HepG2 (cell line): Measurements from ENCODE around the gene PPP3R1.

Source experiments
- IRF2 ChIP-seq: IDR thresholded peaks from 2 replicates; pipeline ENCODE4 v1.6.1; 2018; ENCODE audit warnings: missing genetic modification reagents, missing compliant biosample characterization
- KAT2B ChIP-seq: fragments of 150-350 bp; IDR thresholded peaks from 2 replicates; pipeline ENCODE4 v1.6.1; 2014; ENCODE audit warnings: low read depth, low read length, borderline replicate concordance
- LCORL ChIP-seq, 2 experiments: fragments of 450-650 bp in 1 of 2; sonication (generic) in 1 of 2; formaldehyde crosslinking in 1 of 2; IDR thresholded peaks; 2 replicates each; pipeline versions ENCODE4 v1.5.0 to v1.6.1; 2017 to 2020; ENCODE audit warnings: antibody characterized with exemption in 1 of 2, missing genetic modification reagents in 1 of 2
- SIN3B ChIP-seq: fragments of 150-350 bp; IDR thresholded peaks from 2 replicates; pipeline ENCODE4 v1.6.1; 2014; ENCODE audit warnings: low read length
- ZNF10 ChIP-seq: sonication (generic); formaldehyde crosslinking; IDR thresholded peaks from 2 replicates; pipeline ENCODE4 v1.4.0; 2020; ENCODE audit warnings: mild to moderate bottlenecking, low read depth, missing genetic modification reagents, borderline replicate concordance
- ZNF24 ChIP-seq: fragments of 450-650 bp; IDR thresholded peaks from 2 replicates; pipeline ENCODE4 v1.6.1; 2017; ENCODE audit warnings: antibody characterized with exemption, mild to moderate bottlenecking
- ZNF3 ChIP-seq: IDR thresholded peaks from 2 replicates; pipeline ENCODE4 v1.7.0; 2017; ENCODE audit warnings: inconsistent platforms
- TF ChIP-seq, protein P1 (sequence below): sonication (generic); formaldehyde crosslinking; IDR thresholded peaks from 2 replicates; pipeline ENCODE4 v1.5.0; 2020; ENCODE audit warnings: mild to moderate bottlenecking, missing genetic modification reagents, moderate library complexity
- TF ChIP-seq, protein P2 (sequence below): sonication (generic); formaldehyde crosslinking; IDR thresholded peaks from 2 replicates; pipeline ENCODE4 v1.4.0; 2020; ENCODE audit warnings: missing genetic modification reagents
- TF ChIP-seq, protein P3 (sequence below): IDR thresholded peaks from 2 replicates; pipeline ENCODE4 v1.6.1; 2016; ENCODE audit warnings: control low read depth
- TF ChIP-seq, protein P4 (sequence below): IDR thresholded peaks from 2 replicates; pipeline ENCODE4 v1.6.1; 2012; ENCODE audit warnings: inconsistent platforms

DNA sequence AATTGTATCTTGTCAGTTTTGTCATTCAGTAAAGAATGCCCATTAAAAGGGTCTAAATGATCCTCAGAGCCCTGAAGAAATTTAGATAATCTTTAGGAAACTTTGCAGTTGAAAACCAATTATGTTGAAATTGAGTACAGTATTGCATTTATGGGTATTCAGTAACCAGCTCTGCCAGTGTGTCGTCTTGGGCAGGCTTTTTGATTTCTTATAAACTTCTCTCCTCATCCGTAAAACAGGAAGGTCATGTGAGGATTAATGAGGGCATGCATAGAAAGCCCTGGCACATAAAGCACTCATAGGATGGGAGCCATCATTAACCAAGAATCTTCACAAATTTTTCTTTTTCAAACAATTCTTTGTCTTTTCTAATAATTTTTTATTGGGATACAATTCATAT lies 79.8 kb downstream of the PPP3R1 start:
- no peak for TF ChIP-seq KAT2B
- no peak for TF ChIP-seq ZNF24
- no peak for TF ChIP-seq SIN3B
- TF ChIP-seq IRF2 (CRISPR knock-in tag): no peak
- TF ChIP-seq, protein P1, sequence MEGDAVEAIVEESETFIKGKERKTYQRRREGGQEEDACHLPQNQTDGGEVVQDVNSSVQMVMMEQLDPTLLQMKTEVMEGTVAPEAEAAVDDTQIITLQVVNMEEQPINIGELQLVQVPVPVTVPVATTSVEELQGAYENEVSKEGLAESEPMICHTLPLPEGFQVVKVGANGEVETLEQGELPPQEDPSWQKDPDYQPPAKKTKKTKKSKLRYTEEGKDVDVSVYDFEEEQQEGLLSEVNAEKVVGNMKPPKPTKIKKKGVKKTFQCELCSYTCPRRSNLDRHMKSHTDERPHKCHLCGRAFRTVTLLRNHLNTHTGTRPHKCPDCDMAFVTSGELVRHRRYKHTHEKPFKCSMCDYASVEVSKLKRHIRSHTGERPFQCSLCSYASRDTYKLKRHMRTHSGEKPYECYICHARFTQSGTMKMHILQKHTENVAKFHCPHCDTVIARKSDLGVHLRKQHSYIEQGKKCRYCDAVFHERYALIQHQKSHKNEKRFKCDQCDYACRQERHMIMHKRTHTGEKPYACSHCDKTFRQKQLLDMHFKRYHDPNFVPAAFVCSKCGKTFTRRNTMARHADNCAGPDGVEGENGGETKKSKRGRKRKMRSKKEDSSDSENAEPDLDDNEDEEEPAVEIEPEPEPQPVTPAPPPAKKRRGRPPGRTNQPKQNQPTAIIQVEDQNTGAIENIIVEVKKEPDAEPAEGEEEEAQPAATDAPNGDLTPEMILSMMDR (CRISPR knock-in tag): no peak
- TF ChIP-seq, protein P2, sequence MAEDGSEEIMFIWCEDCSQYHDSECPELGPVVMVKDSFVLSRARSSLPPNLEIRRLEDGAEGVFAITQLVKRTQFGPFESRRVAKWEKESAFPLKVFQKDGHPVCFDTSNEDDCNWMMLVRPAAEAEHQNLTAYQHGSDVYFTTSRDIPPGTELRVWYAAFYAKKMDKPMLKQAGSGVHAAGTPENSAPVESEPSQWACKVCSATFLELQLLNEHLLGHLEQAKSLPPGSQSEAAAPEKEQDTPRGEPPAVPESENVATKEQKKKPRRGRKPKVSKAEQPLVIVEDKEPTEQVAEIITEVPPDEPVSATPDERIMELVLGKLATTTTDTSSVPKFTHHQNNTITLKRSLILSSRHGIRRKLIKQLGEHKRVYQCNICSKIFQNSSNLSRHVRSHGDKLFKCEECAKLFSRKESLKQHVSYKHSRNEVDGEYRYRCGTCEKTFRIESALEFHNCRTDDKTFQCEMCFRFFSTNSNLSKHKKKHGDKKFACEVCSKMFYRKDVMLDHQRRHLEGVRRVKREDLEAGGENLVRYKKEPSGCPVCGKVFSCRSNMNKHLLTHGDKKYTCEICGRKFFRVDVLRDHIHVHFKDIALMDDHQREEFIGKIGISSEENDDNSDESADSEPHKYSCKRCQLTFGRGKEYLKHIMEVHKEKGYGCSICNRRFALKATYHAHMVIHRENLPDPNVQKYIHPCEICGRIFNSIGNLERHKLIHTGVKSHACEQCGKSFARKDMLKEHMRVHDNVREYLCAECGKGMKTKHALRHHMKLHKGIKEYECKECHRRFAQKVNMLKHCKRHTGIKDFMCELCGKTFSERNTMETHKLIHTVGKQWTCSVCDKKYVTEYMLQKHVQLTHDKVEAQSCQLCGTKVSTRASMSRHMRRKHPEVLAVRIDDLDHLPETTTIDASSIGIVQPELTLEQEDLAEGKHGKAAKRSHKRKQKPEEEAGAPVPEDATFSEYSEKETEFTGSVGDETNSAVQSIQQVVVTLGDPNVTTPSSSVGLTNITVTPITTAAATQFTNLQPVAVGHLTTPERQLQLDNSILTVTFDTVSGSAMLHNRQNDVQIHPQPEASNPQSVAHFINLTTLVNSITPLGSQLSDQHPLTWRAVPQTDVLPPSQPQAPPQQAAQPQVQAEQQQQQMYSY (CRISPR knock-in tag): no peak
- no peak for TF ChIP-seq LCORL (IDR thresholded peaks at IDR 0.05)
- no peak for TF ChIP-seq LCORL (CRISPR knock-in tag; IDR thresholded peaks at IDR 0.05)
- TF ChIP-seq ZNF3 (CRISPR knock-in tag): no peak
- TF ChIP-seq, protein P3, sequence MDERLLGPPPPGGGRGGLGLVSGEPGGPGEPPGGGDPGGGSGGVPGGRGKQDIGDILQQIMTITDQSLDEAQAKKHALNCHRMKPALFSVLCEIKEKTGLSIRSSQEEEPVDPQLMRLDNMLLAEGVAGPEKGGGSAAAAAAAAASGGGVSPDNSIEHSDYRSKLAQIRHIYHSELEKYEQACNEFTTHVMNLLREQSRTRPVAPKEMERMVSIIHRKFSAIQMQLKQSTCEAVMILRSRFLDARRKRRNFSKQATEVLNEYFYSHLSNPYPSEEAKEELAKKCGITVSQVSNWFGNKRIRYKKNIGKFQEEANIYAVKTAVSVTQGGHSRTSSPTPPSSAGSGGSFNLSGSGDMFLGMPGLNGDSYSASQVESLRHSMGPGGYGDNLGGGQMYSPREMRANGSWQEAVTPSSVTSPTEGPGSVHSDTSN (CRISPR knock-in tag): no peak
- TF ChIP-seq, protein P4, sequence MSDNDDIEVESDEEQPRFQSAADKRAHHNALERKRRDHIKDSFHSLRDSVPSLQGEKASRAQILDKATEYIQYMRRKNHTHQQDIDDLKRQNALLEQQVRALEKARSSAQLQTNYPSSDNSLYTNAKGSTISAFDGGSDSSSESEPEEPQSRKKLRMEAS: no peak
- no peak for TF ChIP-seq ZNF10 (CRISPR knock-in tag)
